ENCODE measurements around the gene PRRT2. TPM values are rescaled to one million over a fixed set of nuclear protein-coding genes. Genes with fewer than 3 reads are reported as not detected.

Gene PRRT2
- total and polyA plus RNA-seq, 2 experiments from 2014 or later = 7.0 to 11.1 TPM

DNA sequence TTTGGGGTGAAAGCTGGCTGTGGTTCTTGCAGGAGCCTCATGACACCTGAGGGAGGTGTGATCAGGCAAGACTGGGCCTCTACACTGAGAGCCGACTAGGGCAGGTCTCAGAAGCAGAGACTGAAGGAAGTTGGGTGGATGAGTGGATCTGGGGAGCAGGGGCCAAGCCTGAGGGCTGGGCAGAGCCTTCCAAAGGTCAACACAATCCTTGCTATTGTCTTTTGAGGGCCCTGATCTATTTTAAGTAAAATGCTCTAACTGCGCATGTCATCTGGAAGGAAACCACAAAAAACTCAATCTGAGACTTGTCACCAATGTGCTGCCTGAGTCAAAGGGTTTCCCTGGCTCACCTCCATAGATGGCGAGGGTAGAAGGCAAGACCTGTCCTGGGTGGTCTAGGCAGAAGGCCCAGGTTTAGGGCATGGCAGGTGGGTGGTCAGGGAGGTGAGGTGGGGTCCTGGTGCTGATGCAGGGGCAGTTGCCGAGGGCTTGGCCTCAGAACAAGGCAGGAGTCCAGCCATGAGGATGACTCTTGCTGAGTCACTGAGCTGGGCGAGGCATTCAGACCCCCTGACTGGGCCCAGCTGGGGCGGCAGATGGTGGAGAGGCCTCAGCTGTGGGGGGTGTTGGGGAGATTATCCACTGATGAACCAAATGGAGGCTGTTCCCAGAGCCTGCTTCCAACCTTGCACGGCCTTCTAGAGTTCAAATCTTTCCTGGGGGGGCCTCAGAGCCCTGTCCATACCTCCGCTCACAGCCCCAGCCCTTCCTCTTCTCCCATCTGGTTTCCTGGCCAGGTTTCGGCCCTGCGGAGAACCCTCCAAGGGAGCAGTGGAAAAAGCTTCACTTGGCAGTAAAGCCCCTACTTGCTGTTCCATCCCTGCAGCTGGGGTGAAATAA is 13.4 kb downstream of the PRRT2 start:
- 85% methylated on average over 10 of the region's 10 CpGs for WGBS (ENCODE audit: low lambda C conversion rate, missing lambda C conversion rate)
- TF ChIP-seq EZH2 (IDR thresholded peaks at IDR 0.05; ENCODE audit: borderline replicate concordance) = no peak
- TF ChIP-seq, protein P1, sequence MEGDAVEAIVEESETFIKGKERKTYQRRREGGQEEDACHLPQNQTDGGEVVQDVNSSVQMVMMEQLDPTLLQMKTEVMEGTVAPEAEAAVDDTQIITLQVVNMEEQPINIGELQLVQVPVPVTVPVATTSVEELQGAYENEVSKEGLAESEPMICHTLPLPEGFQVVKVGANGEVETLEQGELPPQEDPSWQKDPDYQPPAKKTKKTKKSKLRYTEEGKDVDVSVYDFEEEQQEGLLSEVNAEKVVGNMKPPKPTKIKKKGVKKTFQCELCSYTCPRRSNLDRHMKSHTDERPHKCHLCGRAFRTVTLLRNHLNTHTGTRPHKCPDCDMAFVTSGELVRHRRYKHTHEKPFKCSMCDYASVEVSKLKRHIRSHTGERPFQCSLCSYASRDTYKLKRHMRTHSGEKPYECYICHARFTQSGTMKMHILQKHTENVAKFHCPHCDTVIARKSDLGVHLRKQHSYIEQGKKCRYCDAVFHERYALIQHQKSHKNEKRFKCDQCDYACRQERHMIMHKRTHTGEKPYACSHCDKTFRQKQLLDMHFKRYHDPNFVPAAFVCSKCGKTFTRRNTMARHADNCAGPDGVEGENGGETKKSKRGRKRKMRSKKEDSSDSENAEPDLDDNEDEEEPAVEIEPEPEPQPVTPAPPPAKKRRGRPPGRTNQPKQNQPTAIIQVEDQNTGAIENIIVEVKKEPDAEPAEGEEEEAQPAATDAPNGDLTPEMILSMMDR (IDR thresholded peaks at IDR 0.05; ENCODE audit: poor library complexity) = no peak
- TF ChIP-seq EZH2phosphoT487 (IDR thresholded peaks at IDR 0.05; ENCODE audit: low read depth, severe bottlenecking, unreplicated experiment) = no peak
- no peak overlapping the region for H2AFZ ChIP-seq

DNA sequence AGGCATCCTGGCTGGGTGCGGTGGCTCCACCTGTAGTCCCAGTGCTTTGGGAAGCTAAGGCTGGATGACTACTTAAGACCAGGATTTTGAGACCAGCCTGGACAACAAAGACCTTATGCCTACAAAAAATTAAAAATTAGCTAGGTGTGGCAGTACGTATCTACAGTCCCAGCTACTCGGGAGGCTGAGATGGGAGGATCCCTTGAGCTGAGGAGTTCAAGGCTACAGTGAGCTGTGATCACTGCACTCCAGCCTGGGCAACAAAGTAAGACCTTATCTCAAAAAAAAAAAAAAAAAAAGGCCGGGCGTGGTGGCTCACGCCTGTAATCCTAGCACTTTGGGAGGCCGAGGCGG is 14.3 kb downstream of the PRRT2 start:
- H2AFZ ChIP-seq = no peak overlapping the region
- H3K4me2 ChIP-seq = peak overlapping the region; percentile 71
- DNase-seq (ENCODE audit: low spot score) = no peak
- peak overlapping the region; percentile 91 for H3K27ac ChIP-seq
- H3K4me1 ChIP-seq (ENCODE audit: insufficient read depth) = peaks cover 56% of the 10 kb centered on the region
- peaks cover 64% of the 10 kb centered on the region for H3K79me2 ChIP-seq
- no peaks in the 10 kb centered on the region for H3K9me3 ChIP-seq (ENCODE audit: low read depth)
- no peaks in the 10 kb centered on the region for H3K36me3 ChIP-seq (replicated peaks; ENCODE audit: insufficient read depth, low read depth)
- TF ChIP-seq EZH2 (IDR thresholded peaks at IDR 0.05; ENCODE audit: borderline replicate concordance) = no peak
- no peak for TF ChIP-seq EZH2phosphoT487 (IDR thresholded peaks at IDR 0.05; ENCODE audit: low read depth, severe bottlenecking, unreplicated experiment)
- TF ChIP-seq, protein P1 (IDR thresholded peaks at IDR 0.05; ENCODE audit: poor library complexity) = no peak
- H3K4me3 ChIP-seq = no peak overlapping the region
- H4K20me1 ChIP-seq (ENCODE audit: insufficient read depth, poor library complexity, severe bottlenecking) = peaks cover 3% of the 10 kb centered on the region
- H3K27me3 ChIP-seq = no peaks in the 10 kb centered on the region
- WGBS (ENCODE audit: low lambda C conversion rate, missing lambda C conversion rate) = 90% methylated on average over 8 of the region's 8 CpGs
- no peaks in the 10 kb centered on the region for H3K9me2 ChIP-seq (replicated peaks; ENCODE audit: insufficient read depth)

More for the DNA sequence above, 13.4 kb downstream of the PRRT2 start:
- no peaks in the 10 kb centered on the region for H3K27me3 ChIP-seq
- H3K4me3 ChIP-seq = no peak overlapping the region
- H3K9me2 ChIP-seq (replicated peaks; ENCODE audit: insufficient read depth) = no peaks in the 10 kb centered on the region
- H3K36me3 ChIP-seq (replicated peaks; ENCODE audit: insufficient read depth, low read depth) = no peaks in the 10 kb centered on the region
- no peaks in the 10 kb centered on the region for H3K9me3 ChIP-seq (ENCODE audit: low read depth)
- DNase-seq (ENCODE audit: low spot score) = no peak
- peak overlapping the region; percentile 91 for H3K27ac ChIP-seq
- peaks cover 65% of the 10 kb centered on the region for H3K79me2 ChIP-seq
- peaks cover 3% of the 10 kb centered on the region for H4K20me1 ChIP-seq (ENCODE audit: insufficient read depth, poor library complexity, severe bottlenecking)
- H3K4me1 ChIP-seq (ENCODE audit: insufficient read depth) = peaks cover 59% of the 10 kb centered on the region
- H3K4me2 ChIP-seq = peak overlapping the region; percentile 71

DNA sequence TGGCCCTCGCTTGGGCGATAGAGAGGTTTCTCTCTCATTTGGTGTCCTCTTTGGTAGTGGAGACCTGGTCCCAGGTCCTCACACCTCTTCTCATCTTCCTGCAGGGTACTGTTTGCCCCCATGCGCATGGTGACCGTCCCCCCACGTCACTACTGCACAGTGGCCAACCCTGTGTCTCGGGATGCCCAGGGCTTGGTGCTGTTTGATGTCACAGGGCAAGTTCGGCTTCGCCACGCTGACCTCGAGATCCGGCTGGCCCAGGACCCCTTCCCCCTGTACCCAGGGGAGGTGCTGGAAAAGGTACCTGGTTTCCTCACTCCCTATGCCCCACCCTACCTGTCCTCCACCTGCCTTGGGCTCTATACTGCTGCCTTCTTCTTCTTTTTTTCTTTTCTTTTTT is 18.8 kb downstream of the PRRT2 start:
- WGBS (ENCODE audit: low lambda C conversion rate, missing lambda C conversion rate) = 96% methylated on average over 10 of the region's 11 CpGs

More for the DNA sequence above, 18.8 kb downstream of the PRRT2 start:
- peaks cover 29% of the 10 kb centered on the region for H3K79me2 ChIP-seq
- no peaks in the 10 kb centered on the region for H4K20me1 ChIP-seq (ENCODE audit: insufficient read depth, poor library complexity, severe bottlenecking)
- no peaks in the 10 kb centered on the region for H3K9me3 ChIP-seq (ENCODE audit: low read depth)
- H3K36me3 ChIP-seq (replicated peaks; ENCODE audit: insufficient read depth, low read depth) = no peaks in the 10 kb centered on the region
- H3K9me2 ChIP-seq (replicated peaks; ENCODE audit: insufficient read depth) = no peaks in the 10 kb centered on the region
- TF ChIP-seq EZH2phosphoT487 (IDR thresholded peaks at IDR 0.05; ENCODE audit: low read depth, severe bottlenecking, unreplicated experiment) = no peak
- TF ChIP-seq, protein P1 (IDR thresholded peaks at IDR 0.05; ENCODE audit: poor library complexity) = no peak
- no peak for TF ChIP-seq EZH2 (IDR thresholded peaks at IDR 0.05; ENCODE audit: borderline replicate concordance)
- H3K4me2 ChIP-seq = peak overlapping the region; percentile 64
- DNase-seq (ENCODE audit: low spot score) = no peak
- peaks cover 20% of the 10 kb centered on the region for H3K4me1 ChIP-seq (ENCODE audit: insufficient read depth)
- H2AFZ ChIP-seq = no peak overlapping the region
- no peak overlapping the region for H3K4me3 ChIP-seq
- no peaks in the 10 kb centered on the region for H3K27me3 ChIP-seq
- H3K27ac ChIP-seq = peak overlapping the region; percentile 92
